Fibroblast of villous mesenchyme (primary cell): ENCODE data around the gene MRGPRF. TPM values are rescaled to one million over a fixed set of nuclear protein-coding genes. Genes with fewer than 3 reads are reported as not detected.

Experiments used
- DNase-seq: peaks from one replicate; pipeline ENCODE4 v3.0.0-alpha.2; 2010; ENCODE audit warnings: low read depth
- H3K4me3 ChIP-seq: 2 replicates; pipeline ENCODE4 v1.5.1; 2011; ENCODE audit warnings: low read depth, mild to moderate bottlenecking, low read length
- total RNA-seq: library from RNA; depleted of rRNA; stranded (reverse); fragments of >200 nt; gene quantifications from 2 replicates; pipeline ENCODE4 v1.2.3, GENCODE V29; 2012
- TF ChIP-seq, protein P1 (sequence below): IDR thresholded peaks from 2 replicates; pipeline ENCODE4 v1.5.1; 2012; ENCODE audit warnings: low read depth, mild to moderate bottlenecking, low read length; ENCODE audit not compliant: insufficient read depth

The MRGPRF gene
- total RNA-seq, 1 donor, result 61.3 TPM

DNA sequence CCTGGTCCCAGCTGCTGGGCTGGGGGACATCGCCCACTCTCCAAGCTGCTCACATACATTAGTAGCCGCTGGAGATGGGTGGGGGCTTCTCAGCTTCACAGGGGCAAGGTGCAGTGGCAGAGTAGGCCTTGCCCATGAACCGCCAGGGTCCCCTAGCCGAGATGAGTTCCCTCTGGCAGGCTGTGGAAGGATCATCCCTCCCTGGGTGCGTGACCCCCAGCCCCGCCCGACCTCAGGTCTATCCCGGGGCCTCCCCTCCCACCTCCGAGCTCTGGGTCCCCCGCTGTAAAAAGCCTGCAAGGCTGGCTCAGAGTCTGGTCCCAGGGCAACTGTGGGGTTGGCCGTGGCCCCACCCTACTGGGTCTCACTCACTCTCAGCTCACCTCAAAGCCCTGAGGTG, 20.4 kb upstream of the MRGPRF start:
- no peak for DNase-seq
- H3K4me3 ChIP-seq, result no peak overlapping the region
- TF ChIP-seq, protein P1, sequence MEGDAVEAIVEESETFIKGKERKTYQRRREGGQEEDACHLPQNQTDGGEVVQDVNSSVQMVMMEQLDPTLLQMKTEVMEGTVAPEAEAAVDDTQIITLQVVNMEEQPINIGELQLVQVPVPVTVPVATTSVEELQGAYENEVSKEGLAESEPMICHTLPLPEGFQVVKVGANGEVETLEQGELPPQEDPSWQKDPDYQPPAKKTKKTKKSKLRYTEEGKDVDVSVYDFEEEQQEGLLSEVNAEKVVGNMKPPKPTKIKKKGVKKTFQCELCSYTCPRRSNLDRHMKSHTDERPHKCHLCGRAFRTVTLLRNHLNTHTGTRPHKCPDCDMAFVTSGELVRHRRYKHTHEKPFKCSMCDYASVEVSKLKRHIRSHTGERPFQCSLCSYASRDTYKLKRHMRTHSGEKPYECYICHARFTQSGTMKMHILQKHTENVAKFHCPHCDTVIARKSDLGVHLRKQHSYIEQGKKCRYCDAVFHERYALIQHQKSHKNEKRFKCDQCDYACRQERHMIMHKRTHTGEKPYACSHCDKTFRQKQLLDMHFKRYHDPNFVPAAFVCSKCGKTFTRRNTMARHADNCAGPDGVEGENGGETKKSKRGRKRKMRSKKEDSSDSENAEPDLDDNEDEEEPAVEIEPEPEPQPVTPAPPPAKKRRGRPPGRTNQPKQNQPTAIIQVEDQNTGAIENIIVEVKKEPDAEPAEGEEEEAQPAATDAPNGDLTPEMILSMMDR, result no peak

DNA sequence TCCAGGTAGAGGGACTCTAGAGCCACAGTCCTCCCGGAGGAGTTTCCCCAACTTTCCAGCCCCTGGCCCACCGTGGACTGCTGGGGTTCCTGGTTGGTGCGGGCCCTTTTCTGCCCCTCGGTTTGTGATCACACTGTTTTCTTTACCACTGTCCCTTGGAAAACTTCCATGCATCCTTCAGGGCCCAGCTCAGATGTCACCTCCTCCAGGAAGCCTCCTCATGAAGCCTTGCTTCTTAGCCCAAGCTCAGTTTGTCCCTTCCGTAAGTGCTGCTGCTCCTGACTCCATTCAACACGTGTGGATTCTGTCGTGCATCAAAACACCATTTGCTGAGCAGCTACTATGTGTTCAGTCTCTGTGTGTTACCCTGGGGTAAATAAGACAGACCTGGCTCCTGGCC, 19.8 kb upstream of the MRGPRF start:
- H3K4me3 ChIP-seq, result no peak overlapping the region
- no peak for DNase-seq
- TF ChIP-seq, protein P1, result no peak

DNA sequence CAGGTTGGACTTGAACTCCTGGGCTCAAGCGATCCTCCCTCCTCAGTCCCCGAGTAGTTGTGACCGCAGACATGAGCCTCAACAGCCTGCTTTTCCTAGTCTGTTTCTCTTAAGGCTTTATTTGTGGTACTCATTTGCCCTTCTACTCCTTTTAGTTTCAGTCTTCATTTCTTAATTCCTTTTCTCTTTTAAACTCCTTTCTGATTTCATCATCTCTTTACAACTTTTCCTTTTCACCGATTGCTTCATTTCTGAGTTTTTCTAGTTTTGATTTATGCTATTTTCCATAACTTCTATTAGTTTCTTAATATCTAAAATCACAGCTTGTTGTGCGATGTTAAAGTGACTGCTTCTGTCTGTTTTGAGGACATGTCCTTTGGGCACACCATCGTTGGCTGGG, 17.3 kb upstream of the MRGPRF start:
- H3K4me3 ChIP-seq, result no peak overlapping the region
- TF ChIP-seq, protein P1, result no peak
- DNase-seq, result peak; percentile 36

DNA sequence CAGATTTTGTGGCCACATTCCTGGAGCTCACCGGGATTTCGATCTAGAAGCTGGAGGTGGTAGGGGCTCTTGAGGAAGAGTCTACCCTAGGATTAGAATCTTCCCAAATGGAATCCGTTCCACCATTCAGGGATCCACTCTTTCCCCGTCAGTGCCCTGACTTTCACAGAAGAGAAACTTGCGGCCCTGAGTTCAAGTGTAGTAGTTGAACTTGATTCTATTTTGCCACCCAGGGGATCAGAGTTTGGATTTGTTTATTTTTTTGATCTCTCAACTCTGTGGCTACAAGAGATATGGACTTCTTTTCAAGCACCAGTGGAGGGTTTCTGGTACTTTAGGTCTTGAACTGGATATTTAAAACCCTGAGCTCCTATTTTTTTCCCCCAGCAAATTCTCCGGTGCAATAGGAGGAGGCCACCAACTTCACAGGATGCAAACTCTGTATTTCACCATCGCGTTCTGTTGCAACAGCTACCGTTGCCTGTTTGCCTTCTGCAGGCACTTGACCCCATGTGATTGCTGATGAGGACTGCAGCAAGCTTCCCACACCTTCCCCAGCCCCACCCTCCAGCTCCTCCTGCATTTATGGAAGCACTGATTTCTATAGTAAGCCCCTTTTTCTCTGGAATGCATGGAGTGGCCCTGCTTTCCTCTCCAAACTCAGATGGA, 14.8 kb upstream of the MRGPRF start:
- DNase-seq, result peak; percentile 92
- TF ChIP-seq, protein P1, result no peak

DNA sequence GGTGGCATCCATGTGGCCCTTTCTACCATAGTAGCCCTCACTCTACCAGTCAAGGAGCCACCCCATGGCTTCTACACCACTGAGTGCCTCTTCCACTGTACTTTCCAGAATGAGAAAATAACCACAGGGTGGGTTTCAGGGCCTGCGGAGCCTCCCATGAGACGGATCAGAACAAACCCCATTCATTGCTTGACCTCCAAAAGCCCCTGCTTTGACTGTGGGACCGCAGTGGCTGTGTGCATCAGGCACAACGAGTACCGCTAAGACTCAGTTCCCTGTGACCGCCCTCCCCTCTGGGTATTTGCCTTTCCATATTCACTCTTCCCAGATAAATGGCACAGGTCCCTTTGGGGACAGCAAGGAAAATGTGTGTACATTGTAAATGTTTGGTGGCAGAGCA, 11.5 kb upstream of the MRGPRF start:
- H3K4me3 ChIP-seq, result no peak overlapping the region
- DNase-seq, result no peak
- TF ChIP-seq, protein P1, result no peak

More for the DNA sequence above, 14.8 kb upstream of the MRGPRF start:
- H3K4me3 ChIP-seq, result no peak overlapping the region

DNA sequence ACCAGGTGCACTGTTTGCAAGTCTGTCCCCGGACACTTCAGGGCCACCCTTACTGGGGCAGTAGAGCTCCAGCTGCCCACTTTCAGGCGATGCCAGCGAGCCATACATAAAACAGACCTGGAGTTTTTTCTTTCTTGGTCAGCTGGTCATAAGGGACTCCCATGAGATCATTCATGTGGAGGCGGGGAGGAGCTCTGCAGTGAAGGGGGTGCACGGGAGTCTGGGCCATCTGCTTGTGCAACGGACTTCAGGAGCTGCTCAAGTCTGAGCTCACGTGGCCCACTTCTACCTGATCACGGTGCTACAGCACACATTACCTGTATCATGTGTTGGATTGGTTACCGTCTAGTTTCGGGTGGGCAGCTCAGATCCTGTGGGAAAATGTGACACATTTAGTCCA, 9.2 kb upstream of the MRGPRF start:
- DNase-seq, result peak; percentile 81
- TF ChIP-seq, protein P1, result no peak
- no peak overlapping the region for H3K4me3 ChIP-seq

DNA sequence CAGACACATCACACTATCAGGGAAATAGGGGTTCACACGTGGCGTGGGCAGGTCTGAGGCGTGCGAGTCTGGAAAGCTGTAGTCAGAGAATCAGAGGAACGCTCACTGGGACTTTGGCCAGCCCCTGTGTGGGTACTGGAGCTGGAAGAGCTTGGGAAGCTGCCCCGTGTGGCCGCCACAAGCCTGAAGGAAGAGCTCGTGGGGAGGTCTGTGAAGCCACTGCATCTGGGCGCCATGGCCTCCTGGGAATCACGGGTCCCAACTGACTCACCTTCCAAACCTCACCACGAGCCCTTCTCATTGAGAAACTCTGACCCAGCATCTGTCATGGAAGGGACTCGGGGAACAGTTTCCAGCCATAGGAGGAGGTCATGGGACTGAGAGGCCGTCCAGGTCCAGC, 5.9 kb upstream of the MRGPRF start:
- TF ChIP-seq, protein P1, result no peak
- H3K4me3 ChIP-seq, result no peak overlapping the region
- DNase-seq, result peak; percentile 83
